ENCODE measurements around the gene EEF2K.

- TF ChIP-seq CTCF (IDR thresholded peaks at IDR 0.05) (peak; percentile 96 to 99 (median 98)), POLR2AphosphoS5 (IDR thresholded peaks at IDR 0.05) (peak; percentile 88 to 95 (median 92))
These were observed 91.2 kb downstream of the EEF2K start, which contains the start of gene POLR3E for GRCh38 chr16:22297114-22297870.
